ENCODE results near the gene CNPY1.

DNA sequence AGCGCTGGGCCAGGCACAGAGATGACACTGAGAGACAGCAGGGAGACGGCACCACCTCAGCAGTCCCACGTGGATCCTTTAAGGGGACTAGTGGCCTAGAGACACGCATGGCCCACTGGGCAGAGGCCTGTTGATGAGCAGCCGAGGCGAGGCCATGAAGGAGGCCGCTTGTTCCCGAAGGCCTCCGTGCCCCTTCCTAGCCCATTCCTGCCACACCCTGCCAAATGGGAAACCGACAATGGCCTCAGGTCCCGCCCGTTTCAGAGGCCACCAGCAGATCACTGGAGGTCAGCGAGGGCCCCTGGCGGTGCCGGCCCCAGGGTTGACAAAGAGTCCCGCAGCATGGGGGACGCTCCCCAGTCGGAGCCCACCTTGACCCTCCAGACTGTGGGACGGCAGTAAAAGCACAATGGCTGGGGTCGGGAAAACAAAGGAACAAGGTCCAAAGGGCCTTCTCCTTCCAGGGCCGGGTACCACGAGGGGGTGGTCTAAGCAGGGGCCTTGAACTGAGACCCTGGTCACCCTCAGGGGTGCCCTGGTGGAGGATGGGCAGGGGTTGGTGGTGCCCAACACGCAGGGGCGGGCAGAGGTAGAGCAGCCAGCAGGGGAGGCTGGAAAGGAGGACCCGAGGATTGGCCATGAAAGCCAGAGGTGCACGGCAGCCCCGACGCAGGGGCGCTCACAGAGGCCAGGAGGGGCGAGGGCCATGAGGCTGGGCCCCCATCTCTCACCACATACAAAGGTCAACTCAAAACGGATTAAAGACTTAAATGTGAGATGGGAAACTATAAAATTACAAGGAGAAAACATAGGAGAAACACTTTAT is 19.9 kb upstream of the CNPY1 start:
- no peak for TF ChIP-seq EZH2 (IDR thresholded peaks at IDR 0.05; ENCODE audit: low read length, missing control alignments)
- TF ChIP-seq, protein P1, sequence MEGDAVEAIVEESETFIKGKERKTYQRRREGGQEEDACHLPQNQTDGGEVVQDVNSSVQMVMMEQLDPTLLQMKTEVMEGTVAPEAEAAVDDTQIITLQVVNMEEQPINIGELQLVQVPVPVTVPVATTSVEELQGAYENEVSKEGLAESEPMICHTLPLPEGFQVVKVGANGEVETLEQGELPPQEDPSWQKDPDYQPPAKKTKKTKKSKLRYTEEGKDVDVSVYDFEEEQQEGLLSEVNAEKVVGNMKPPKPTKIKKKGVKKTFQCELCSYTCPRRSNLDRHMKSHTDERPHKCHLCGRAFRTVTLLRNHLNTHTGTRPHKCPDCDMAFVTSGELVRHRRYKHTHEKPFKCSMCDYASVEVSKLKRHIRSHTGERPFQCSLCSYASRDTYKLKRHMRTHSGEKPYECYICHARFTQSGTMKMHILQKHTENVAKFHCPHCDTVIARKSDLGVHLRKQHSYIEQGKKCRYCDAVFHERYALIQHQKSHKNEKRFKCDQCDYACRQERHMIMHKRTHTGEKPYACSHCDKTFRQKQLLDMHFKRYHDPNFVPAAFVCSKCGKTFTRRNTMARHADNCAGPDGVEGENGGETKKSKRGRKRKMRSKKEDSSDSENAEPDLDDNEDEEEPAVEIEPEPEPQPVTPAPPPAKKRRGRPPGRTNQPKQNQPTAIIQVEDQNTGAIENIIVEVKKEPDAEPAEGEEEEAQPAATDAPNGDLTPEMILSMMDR (conservative IDR thresholded peaks at IDR 0.05 in 1 of 2, IDR thresholded peaks at IDR 0.05 in 1 of 2; ENCODE audit: low read depth in 1 of 2, low read length in 2 of 2) = no peak

Measured in fibroblast of lung (primary cell).